NCI-H2107 treated with DMSO at 0.1 percent for 48 hours (cell line): Measurements from ENCODE around the gene DNASE1L1.
A peak's percentile ranks its signal among the peaks of the same experiment; 100 is the strongest.

Experiments used
- DNase-seq: peaks from one replicate; lab custom pipeline; 2025; ENCODE audit not compliant: unreplicated experiment; lab: John Stamatoyannopoulos, UW

Gene DNASE1L1

DNA sequence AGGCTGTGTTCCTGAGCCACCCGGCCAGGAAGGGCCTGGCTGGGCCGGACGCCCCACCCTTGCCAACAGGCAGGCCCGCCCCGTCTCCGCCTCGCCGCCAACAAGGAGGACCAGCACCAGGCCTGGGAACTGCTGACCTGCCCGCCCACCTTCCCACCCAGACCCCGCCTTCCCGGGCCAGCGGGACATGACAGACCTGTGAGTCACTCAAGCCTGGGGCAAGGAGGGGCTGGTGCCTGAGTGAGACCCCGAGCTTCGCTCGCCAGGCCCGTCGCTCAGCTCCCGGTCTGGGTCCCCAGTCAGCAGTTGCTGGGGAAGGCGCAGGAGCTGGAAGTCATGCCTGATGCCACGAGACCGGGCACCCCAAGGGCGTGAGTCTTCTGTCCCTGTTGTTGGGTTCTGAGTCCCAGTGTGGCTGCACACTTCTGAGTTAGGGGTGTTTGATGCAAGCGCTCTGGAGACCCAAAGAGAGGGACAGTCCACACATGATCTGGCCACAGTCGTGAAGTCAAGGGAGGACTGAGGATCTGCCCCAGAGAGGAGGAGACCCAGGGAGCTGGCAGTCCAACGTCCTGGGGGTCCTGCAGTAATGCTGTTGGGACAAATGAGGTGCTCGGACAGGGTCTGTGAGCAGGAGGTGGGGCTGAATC lies at the start of gene DNASE1L1:
TSS of gene DNASE1L1 (minus strand) at position 33 of the 650 bp plus-strand sequence. CDS start 3,686 bp downstream, outside the sequence.
- no peak for DNase-seq

GRCh38 chrX:154458116-154458953 lies 49.3 kb upstream of the DNASE1L1 start, which contains the start of gene PLXNA3:
Gene PLXNA3 (plus strand): TSS chrX:154458281. CDS start chrX:154460184, 1,903 bp downstream.
- no peak for DNase-seq

GRCh38 chrX:154457491-154458115 lies 48.5 kb upstream of the DNASE1L1 start:
- no peak for DNase-seq

GRCh38 chrX:154452823-154453222 lies 43.8 kb upstream of the DNASE1L1 start:
- no peak for DNase-seq

GRCh38 chrX:154450312-154450711 lies 41.3 kb upstream of the DNASE1L1 start:
- DNase-seq, result no peak

- no peak for DNase-seq
Measured at GRCh38 chrX:154449618-154450017, 40.6 kb upstream of the DNASE1L1 start.

- no peak for DNase-seq
Measured at GRCh38 chrX:154448484-154448883, 39.4 kb upstream of the DNASE1L1 start.

DNA sequence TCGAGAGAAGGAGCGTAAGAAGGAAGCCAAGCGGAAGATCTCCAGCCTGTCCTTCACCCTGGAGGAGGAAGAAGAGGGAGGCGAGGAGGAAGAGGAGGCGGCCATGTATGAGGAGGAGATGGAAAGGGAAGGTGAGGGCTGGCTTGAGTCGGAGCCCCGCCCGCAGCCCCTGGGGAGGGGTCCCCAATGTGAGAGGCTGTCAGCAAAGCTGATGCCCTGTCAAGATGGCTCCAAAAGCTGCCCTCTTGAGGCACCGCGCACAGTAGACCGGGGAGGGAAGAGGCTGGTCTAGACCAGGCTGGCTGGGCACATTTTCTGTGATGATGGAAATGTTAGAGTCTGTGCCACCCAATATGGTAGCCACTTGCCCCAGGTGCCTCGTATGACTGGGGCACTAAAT lies 37.4 kb upstream of the DNASE1L1 start:
- no peak for DNase-seq

GRCh38 chrX:154445776-154446175 lies 36.7 kb upstream of the DNASE1L1 start:
- no peak for DNase-seq

- no peak for DNase-seq
Measured at GRCh38 chrX:154444755-154445246, 35.7 kb upstream of the DNASE1L1 start.

DNA sequence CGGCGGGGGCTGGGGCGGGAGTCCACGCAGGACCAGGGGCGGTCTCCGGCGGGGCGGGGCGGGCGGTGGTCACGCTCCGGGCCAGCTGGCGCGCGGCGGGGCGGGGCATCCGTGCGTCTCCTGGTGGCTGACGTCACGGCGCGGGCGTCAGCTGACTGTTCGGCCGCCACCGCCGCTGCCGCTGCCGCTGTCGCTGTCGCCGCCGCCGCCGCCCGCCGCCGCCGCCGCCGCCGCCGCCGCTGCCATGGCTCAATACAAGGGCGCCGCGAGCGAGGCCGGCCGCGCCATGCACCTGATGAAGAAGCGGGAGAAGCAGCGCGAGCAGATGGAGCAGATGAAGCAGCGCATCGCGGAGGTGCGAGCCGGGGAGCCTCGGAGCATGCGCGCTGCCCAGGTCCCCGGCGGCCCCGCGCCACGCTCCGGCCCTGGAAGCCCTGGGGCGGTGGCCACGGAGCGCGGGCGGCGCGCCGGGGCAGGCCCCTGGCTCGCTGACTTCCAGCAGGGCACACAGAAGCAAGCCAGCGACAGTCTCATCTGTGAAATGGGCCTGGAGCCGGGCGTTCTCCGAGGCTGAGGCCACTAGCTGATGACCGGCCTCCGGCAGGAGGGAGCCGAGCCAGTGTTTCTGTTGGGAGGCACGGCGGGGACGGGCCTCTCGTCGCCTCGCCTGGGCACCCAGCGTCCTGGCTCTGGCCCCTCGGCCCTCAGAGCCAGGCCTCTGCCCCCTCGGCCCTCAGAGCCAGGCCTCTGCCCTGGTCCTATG lies 35.1 kb upstream of the DNASE1L1 start, which contains the start of gene FAM50A:
TSS of gene FAM50A (plus strand) at position 150 of the 763 bp plus-strand sequence. CDS start at position 245, 95 bp downstream.
- peak; percentile 26 for DNase-seq

- no peak for DNase-seq
Measured at GRCh38 chrX:154443479-154443910, 34.4 kb upstream of the DNASE1L1 start.

GRCh38 chrX:154441984-154442707 lies 33.1 kb upstream of the DNASE1L1 start:
- no peak for DNase-seq

DNA sequence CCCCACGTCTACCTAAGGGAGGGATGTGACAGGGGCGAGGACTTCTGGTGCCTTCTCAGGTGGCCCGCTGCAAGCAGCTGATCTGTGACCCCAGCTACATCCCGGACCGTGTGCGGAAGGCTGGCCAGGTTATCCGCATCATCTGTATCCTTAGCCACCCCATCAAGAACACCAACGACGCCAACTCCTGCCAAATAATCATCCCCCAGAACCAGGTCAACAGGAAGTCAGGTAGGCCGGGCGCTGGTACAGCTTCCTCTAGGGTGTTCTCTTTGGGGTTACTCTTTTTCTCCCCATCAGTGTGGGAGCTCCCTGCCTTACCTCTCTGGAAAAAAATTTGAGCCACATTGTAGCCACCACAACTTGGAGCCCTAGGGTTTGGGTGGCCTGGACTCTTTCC lies 32.5 kb upstream of the DNASE1L1 start:
- DNase-seq, result no peak

DNA sequence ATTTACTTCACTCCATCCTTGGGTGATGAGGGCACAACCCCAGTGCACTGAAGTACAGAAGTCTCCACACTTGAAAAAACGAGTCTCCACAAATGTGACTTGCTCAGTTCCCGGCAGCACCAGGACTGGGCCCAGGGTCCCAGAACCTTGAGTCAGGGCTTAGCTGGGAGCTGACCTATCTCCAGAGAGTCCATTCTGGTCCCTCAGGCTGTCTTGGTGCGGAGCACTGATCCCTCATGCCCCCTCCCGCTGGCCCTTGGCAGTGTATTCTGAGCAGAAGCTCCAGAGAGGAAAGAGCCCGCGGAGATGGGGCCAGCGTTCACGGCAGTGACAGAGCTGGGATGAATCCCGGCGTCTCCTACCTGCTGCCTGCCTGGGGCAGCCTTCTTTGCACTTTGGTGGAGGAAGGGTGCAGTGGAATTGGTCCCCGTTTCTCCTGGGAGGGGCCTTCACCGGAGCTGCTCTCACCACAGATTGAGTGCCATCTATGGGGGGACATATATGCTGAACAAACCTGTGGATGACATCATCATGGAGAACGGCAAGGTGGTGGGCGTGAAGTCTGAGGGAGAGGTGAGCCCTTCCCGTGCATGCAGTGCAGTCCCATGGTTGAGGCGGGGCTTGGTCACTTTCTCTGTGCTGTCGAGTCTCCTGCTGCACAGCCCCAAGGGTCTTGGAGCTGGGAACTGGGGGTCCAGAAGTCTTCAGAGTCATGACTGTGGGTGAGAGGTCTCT lies 31.7 kb upstream of the DNASE1L1 start:
- no peak for DNase-seq

GRCh38 chrX:154439841-154440240 lies 30.8 kb upstream of the DNASE1L1 start:
- no peak for DNase-seq

- DNase-seq, result no peak
Measured at GRCh38 chrX:154437971-154438893, 29.2 kb upstream of the DNASE1L1 start.
